Measurements from ENCODE around the gene TIPARP. TPM values are rescaled to one million over a fixed set of nuclear protein-coding genes. Genes with fewer than 3 reads are reported as not detected.

TIPARP gene
- total RNA-seq, 1 donor from 2014 or later = 13.4 TPM

DNA sequence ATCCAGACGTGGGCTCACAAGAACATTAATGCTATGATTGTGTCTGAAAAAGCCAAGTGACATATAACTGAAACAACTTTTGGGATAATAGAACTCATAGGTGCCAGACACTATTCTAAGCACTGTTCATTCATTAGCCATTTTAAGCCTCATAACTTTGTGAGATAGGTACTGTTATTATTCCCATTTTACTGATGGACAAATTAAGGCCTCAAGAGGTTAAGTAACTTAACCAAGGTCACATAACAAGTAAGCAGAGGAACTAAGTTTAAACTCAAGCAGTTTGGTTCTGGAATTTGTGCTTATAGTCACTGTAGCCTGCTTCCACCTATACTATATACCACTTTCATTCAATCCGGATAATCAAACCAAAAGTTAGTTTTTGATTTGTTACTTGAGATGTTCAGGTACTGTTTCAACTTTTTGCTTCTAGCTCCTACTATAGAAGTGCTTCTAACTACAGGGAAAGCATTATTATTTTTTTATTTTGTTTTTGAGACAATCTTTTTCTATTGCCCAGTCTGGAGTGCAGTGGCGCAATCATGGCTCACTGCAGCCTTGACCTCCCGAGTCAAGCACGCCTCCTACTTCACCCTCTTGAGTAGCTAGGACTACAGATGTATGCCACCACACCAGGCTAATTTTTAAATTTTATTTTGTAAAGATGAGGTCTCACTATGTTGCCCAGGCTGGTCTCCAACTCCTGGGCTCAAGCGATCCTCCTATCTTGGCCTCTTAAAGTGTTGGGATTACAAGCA lies 41.9 kb downstream of the TIPARP start:
- H3K4me3 Mint-ChIP-seq = no peak overlapping the region
- DNase-seq (ENCODE audit: low read depth, low spot score) = no peak
- H3K36me3 Mint-ChIP-seq (ENCODE audit: low read depth) = peaks cover 10% of the 10 kb centered on the region
- H3K9me3 Mint-ChIP-seq = no peaks in the 10 kb centered on the region
- TF ChIP-seq, protein P1, sequence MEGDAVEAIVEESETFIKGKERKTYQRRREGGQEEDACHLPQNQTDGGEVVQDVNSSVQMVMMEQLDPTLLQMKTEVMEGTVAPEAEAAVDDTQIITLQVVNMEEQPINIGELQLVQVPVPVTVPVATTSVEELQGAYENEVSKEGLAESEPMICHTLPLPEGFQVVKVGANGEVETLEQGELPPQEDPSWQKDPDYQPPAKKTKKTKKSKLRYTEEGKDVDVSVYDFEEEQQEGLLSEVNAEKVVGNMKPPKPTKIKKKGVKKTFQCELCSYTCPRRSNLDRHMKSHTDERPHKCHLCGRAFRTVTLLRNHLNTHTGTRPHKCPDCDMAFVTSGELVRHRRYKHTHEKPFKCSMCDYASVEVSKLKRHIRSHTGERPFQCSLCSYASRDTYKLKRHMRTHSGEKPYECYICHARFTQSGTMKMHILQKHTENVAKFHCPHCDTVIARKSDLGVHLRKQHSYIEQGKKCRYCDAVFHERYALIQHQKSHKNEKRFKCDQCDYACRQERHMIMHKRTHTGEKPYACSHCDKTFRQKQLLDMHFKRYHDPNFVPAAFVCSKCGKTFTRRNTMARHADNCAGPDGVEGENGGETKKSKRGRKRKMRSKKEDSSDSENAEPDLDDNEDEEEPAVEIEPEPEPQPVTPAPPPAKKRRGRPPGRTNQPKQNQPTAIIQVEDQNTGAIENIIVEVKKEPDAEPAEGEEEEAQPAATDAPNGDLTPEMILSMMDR (conservative IDR thresholded peaks at IDR 0.05) = no peak
- H3K27me3 Mint-ChIP-seq (ENCODE audit: low read depth) = no peaks in the 10 kb centered on the region
- no peak overlapping the region for H3K27ac Mint-ChIP-seq (ENCODE audit: unreplicated experiment)
- H3K4me1 Mint-ChIP-seq = no peaks in the 10 kb centered on the region

DNA sequence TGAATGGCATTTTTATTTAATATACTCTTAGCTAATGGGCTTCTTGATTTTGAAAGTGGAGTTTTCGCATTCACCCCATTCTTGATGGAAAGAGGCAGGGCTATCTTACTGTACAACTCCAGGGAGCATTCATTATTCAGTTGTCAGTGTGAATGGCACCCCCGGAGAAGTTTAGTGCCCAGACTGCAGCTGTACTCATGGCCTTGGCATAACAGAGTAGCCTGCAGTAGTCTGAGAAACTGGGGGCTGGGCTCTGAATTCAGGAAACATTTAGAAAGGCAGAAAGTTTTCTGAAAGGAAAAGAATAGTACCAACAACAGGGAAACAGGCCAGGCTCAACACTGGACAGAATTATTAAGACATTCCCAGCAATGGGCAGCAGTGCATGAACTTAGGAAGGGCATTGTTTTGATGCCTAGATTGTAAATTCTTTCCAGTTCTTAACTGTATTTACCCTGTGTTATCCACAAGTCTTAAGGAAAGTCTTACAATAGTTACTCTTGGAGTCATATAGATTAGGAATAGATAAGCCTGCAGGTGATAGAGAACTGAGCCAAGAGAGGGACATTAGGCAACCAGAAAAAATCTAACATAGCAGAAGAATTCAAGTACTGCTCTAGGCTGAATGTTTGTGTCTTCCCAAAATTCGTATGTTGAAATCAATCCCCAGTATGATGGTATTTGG lies 44.4 kb downstream of the TIPARP start:
- Mint-ChIP-seq H3K9me3 (no peaks in the 10 kb centered on the region), H3K27me3 (ENCODE audit: low read depth) (no peaks in the 10 kb centered on the region), H3K4me3 (no peak overlapping the region), H3K27ac (ENCODE audit: unreplicated experiment) (no peak overlapping the region), H3K4me1 (no peaks in the 10 kb centered on the region), H3K36me3 (ENCODE audit: low read depth) (peaks cover 10% of the 10 kb centered on the region)
- TF ChIP-seq, protein P1 (conservative IDR thresholded peaks at IDR 0.05) = no peak
- DNase-seq (ENCODE audit: low read depth, low spot score) = no peak

DNA sequence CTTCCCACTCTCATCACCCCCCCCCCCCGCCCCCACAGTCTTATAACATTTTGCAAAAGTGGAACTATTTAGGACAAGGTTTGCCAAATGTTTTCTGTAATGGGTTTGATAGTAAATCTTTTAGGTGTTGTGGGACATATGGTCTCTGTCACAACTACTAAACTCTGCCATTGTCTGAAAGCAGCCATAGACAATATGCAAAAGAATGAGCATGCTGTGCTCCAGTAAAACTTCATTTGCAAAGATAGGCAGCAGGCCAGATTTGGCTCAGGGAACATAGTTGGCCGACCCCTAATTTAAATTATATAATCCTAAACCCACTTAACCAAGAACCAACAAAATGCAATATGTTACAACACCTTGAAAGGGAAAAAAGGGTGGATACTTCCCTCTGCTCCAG lies 46.4 kb downstream of the TIPARP start:
- no peak for DNase-seq (ENCODE audit: low read depth, low spot score)
- H3K36me3 Mint-ChIP-seq (ENCODE audit: low read depth) = no peaks in the 10 kb centered on the region
- no peaks in the 10 kb centered on the region for H3K4me1 Mint-ChIP-seq
- H3K4me3 Mint-ChIP-seq = no peak overlapping the region
- H3K27me3 Mint-ChIP-seq (ENCODE audit: low read depth) = no peaks in the 10 kb centered on the region
- H3K9me3 Mint-ChIP-seq = no peaks in the 10 kb centered on the region
- TF ChIP-seq, protein P1 (conservative IDR thresholded peaks at IDR 0.05) = no peak
- no peak overlapping the region for H3K27ac Mint-ChIP-seq (ENCODE audit: unreplicated experiment)

DNA sequence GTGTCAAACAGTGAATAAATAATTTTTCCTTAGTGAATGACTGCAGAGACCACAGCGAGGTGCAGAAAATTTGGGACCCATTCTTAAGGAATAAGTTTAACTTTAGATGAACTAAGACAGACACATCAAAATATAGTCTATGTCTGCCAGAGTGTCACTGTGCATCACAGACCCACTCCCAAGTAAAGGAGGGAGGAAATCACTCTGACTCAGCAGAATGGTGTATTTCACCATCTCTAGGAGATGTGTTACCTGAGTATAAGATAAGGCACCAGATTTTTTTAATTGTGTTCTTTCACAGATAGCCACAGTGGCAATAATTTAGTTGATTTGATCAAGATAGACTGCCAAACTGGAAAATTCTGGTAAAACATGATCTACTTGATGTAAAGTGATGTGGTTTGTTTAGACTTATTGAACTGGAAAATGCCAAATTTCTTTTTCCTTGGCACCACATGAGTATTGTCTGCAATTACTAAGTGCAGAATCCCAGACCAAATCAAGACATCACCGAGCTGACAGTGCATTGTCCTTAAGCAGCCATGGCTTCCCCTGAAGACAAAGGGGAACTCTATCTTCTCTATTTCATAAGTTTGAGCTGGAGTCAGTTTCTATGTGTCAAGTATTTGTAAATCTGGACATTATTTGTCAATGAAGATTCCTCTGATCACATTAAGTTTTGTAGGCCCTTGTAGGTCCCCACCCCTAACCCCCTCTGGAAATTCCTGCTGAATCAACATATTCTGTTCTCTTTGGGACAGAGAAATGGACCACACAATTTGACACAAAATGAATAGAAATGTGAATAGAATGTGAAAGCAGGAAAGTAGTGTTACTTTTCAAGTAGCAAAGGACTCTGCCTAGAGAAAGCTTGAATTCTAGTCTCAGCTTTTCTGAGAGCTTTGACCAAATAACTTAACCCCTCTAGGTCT lies 47.6 kb downstream of the TIPARP start:
- TF ChIP-seq, protein P1 (conservative IDR thresholded peaks at IDR 0.05) = no peak
- Mint-ChIP-seq H3K9me3 (no peaks in the 10 kb centered on the region), H3K27me3 (ENCODE audit: low read depth) (no peaks in the 10 kb centered on the region)

DNA sequence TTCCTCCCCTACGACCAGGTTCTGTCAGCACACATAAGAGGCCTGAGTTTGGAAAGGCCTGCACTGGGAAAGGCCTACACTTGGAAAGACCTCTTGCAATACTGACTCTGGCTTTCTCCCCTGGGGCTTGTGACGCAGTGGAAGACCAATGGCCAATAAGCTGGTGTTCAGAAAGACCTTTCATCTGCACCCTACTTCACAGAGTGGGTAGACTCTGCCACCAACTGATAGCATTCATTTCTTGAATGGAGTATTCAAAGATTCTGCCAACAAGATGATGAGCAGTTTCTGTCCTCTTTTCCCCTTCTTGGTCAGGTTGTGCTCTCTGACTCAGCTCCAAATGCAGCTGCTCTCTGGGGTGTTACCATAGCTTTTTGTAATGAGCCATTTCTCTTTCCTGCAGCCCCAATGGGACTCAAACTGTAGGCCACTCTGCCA lies 48.8 kb downstream of the TIPARP start:
- H3K36me3 Mint-ChIP-seq (ENCODE audit: low read depth) = no peaks in the 10 kb centered on the region
- no peaks in the 10 kb centered on the region for H3K9me3 Mint-ChIP-seq

More for the DNA sequence above, 47.6 kb downstream of the TIPARP start:
- no peak overlapping the region for H3K27ac Mint-ChIP-seq (ENCODE audit: unreplicated experiment)
- H3K4me3 Mint-ChIP-seq = no peak overlapping the region
- no peaks in the 10 kb centered on the region for H3K36me3 Mint-ChIP-seq (ENCODE audit: low read depth)
- H3K4me1 Mint-ChIP-seq = no peaks in the 10 kb centered on the region
- no peak for DNase-seq (ENCODE audit: low read depth, low spot score)

More for the DNA sequence above, 48.8 kb downstream of the TIPARP start:
- DNase-seq (ENCODE audit: low read depth, low spot score) = no peak
- TF ChIP-seq, protein P1 (conservative IDR thresholded peaks at IDR 0.05) = no peak
- Mint-ChIP-seq H3K27me3 (ENCODE audit: low read depth) (no peaks in the 10 kb centered on the region), H3K27ac (ENCODE audit: unreplicated experiment) (no peak overlapping the region), H3K4me3 (no peak overlapping the region), H3K4me1 (peaks cover 5% of the 10 kb centered on the region)
